HG02885 (cell line): ENCODE results near the gene WDR93.

Experiments used
- ATAC-seq: cut with Tn5 transposase; IDR thresholded peaks from one replicate; pipeline ENCODE4 v1.9.1; 2021; ENCODE audit warnings: mild to moderate bottlenecking; ENCODE audit not compliant: unreplicated experiment, poor library complexity

Gene WDR93

GRCh38 chr15:89690276-89691218 is at the start of gene WDR93, which contains the start of gene PEX11A:
TSS of gene WDR93 (plus strand) at chr15:89690811. CDS start at chr15:89701747, 10,936 bp downstream.
TSS of gene PEX11A (minus strand) at chr15:89690754. CDS start at chr15:89690632, 122 bp downstream.
- ATAC-seq, result peak; percentile 93

GRCh38 chr15:89641053-89641452 is 49.6 kb upstream of the WDR93 start:
- no peak for ATAC-seq

DNA sequence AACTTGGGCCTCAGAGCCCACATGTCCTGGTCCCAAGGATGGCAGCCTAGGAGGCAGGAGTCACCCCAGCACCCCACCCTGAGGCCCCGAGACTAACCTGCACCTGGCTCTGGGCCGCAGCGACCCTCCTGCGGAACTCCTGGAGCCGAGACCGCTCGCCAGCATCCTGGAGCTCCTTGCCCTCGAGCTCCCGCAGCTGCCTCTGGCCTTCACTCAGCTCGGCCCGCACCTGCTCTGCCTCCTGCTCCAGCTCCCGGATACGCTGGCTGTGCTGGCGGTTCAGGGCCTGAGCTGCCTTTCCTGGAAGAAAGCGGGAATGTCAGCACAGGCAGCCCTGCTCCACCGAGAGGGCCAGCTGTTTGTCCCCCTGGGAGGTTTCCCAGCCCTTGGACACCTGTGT is 48.5 kb upstream of the WDR93 start:
- ATAC-seq, result no peak

DNA sequence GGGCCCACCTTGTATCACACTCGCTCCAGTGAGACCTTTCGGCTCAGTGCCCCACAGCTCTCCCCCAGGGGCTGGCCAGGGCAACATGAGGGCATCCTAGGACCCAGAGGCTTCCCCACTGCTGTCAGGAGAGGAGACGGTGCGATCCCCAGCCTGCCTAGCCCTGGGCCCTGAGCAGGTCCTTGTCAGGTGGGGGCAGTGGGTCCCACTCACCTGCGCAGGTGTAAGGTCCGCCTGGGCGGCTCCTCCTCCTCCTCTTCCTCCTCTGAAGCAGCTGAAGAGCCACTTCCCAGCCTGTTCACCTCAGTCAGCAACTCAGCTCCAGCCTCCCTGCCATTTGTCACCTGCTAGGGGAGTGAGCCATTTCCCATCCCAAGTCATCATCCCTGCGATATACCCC is 44.9 kb upstream of the WDR93 start:
- ATAC-seq, result no peak

DNA sequence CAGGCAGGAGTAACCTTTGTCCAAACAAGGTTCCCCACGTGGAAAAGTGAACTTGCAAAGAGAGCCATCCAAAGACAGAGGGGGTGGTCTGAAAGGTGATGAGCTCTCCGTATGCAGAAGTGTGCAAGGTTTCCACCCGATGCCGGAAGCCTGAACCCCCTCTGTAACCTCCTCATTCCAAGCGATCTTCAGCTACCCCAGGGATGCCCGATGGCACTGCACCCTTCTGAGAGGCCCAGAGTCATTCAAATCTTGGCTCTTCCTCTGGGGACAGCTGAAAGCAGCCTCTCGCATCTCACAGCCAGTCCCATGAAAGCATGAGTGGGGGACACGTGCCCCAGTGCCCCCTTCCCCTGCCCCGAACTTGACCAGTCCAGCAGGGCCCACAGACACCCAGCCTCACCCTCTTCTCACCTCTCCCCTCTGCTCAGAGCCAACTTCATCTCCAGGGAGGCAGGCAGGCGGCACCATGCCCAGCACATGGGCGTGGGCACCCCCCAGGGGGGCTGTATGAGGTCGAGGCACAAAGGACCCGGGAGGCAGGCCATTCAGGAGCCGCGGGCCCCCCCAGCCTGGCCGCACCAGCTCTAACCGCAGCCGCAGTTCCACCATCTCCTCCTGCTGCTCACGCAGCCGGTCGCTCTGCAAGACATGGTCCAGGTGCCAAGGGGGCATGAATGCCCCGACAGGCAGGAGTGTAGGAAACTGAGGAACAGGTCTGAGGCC is 44.0 kb upstream of the WDR93 start:
- ATAC-seq, result no peak

DNA sequence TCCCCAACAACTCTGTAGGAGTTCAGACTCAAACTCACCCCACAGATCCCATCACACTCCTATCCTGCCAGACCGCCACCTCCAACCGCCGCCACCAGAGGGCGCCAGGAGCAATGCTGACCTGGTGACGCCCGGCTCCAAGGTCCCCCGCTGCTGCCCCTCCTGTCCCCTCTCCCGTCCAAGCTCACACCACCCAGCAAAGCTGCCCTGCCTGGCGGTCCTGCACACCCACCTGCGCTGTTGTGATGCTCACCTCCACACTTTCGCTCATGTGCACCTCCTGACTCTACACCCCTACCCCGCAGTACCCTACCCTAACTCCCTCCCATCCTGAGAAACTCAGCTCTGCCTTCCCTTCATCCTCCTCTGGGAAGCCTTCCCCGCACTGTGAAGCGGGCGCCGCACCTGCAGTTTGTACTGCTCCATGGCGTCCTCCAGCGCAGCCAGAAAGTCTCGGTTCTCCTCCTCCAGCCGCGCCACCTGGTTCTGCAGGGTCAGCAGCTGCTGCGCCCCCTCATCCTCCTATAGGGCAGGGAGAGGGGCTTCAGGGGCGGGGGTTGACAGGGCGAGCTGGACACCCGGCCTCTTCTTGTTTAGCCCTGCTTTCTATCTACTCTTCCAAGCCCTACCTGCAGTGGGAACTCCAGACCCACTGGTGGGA is 43.3 kb upstream of the WDR93 start:
- ATAC-seq, result no peak

- ATAC-seq, result no peak
Observed at GRCh38 chr15:89648106-89649012, 42.3 kb upstream of the WDR93 start.

DNA sequence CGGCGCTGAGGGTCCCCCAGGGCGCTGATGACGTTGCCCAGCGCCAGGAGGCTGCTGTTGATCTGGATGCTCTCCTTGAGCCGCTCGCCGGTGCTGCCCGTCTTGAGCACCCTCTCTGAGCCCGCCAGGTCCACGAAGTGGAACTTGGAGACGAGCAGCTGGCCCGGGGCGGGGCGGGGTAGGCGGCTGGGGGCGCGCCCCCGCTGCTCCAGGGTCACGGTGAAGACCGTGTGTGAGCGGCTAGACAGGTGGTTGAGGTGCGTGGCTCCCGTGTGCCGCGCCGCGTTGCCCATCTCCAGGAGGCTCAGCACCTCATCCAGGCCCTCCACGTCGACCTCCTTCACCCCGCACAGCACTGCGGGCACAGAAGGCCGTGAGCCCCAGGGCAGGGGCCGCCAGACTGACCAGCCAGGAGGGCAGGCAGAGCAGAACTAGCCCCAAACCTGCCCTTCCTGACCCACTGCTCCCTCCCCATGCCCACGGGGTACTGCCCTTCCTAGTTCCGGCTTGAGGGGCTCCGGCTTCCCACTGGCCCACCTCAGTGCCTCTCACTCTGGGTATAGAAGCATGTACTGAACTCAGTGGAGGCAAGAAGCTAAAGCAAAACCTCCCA is 41.5 kb upstream of the WDR93 start:
- ATAC-seq, result no peak

DNA sequence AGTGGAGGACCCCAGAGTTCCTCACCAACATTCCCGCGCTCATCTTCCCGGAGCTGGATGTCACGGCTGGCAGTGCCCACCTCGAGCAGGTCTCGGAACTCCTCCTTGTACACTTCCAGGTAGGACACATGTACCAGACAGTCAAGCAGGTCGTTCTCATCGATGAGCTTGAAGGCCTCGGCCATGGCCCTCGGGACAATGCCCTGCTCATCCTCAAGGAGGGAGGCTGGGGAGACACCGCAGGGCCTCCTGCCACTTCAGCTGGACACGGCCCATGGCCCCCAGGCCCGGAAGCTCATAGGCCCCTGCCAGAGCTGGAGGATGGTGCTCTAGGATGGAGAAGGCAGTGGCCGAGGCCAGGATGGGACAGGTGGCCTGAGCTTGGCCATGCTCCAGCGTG is 40.9 kb upstream of the WDR93 start:
- ATAC-seq, result no peak

DNA sequence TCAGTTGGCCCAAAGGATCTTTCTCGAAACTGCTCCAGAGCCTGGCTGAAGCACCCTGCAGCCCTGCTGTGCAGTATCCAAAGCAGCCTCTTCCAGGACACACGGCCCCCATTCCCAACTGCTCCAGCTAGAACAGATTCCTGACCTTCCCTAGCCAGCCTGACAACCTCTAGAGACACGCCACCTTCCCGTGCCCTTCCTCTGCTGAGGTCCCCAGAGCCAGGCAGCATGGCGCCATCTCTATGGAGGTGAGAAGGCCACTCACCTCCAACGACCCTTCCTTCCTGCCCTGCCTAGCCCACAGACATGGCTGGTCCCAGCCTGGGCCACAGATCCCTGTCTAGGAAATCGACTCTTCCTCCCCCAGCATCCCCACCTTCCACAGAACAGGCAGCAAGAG is 38.5 kb upstream of the WDR93 start:
- no peak for ATAC-seq

DNA sequence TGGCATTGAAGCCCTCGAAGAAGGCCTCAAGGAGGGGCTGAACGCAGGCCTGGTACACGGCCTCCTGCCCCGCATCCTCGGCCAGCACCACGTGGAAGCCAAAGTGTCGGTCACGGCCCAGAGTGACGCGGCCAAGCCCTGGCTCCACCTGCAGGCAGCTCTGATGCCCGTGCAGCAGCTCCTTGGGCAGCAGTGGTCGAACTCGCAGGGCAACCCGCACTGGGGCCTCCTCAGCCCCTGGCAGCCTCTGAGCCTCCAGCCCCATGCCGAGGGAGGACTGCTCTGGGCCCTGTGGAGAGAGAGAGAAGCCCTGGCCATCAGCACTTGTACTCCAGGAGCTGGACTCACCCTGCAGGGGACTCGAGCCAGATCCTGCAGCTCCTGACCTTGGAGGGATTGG is 37.9 kb upstream of the WDR93 start:
- no peak for ATAC-seq

- no peak for ATAC-seq
Observed at GRCh38 chr15:89653578-89653977, 37.0 kb upstream of the WDR93 start.

- ATAC-seq, result no peak
Observed at GRCh38 chr15:89654301-89654761, 36.3 kb upstream of the WDR93 start.

- no peak for ATAC-seq
Observed at GRCh38 chr15:89654847-89655805, 35.5 kb upstream of the WDR93 start, which contains the start of gene KIF7. TSS of gene KIF7 (minus strand) at chr15:89655467. CDS start at chr15:89652930, 2,537 bp downstream.

- ATAC-seq, result no peak
Observed at GRCh38 chr15:89656116-89656815, 34.3 kb upstream of the WDR93 start.

DNA sequence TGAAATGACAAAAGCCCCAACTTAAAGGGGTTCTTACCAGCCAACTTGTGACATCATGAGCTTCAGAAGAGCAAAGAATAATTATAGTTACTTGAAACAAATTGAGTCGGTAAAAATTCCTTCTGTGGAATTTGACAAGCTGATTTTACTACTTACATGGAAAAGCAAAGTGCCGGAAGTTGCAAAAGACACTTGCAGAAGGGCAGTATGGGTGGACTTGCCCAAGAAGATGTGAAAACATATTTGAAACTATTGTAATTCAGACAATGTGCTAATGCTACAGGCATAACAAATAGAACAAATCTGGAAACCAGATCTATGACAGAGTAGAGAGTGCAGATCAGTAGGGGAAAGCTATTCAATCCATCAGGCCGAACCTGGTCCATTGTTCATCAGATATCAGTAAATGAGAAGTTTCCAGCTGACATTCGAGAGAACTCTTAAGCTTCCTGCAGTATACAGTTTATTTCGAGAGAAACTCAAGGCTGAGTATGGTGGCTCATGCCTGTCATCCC is 32.9 kb upstream of the WDR93 start:
- no peak for ATAC-seq

DNA sequence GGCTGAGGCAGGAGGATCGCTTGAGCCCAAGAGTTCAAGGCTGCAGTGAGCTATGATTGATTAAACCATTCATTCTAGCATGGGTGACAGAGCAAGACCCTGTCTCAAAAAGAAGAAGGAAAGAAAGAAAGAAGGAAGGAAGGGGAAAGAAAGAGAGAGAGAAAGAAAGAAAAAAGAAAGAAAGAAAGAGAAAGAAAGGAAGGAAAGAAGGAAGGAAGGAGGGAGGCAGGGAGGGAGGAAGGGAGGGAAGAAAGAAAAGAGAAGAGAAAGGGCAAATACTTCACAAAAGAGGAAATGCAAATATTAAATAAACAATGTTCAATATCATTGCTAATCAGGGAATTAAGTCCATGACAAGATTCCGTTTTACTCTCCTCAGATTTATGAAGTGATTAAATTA is 31.3 kb upstream of the WDR93 start:
- ATAC-seq, result no peak
